ENCODE results near the gene VEGFD.

Gene VEGFD

DNA sequence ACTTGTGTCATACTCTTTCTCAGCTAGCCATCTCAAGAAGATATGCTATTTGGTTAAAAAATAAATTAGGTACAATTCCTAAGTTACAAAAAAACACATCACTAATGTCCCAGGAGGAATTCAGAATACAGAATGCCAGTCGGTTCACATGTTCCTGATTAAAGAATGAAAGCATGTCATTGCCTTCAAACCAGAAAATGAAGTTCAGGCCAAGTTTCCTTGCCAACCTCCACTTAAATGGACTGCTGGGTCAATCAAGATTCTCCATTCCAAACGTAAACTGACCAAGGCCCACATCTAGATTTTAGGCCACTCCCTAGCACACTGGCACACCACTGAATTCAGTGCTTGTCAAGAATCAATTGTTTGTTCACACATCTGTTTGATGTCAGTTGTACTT is 55.4 kb downstream of the VEGFD start (continued):
- TF ChIP-seq CSDC2 (CRISPR knock-in tag; IDR thresholded peaks at IDR 0.05) (no peak), ZNF565 (CRISPR knock-in tag; conservative IDR thresholded peaks at IDR 0.05; ENCODE audit: low read depth) (no peak), GLIS3 (CRISPR knock-in tag; IDR thresholded peaks at IDR 0.05) (no peak)
- TF ChIP-seq, protein P1, sequence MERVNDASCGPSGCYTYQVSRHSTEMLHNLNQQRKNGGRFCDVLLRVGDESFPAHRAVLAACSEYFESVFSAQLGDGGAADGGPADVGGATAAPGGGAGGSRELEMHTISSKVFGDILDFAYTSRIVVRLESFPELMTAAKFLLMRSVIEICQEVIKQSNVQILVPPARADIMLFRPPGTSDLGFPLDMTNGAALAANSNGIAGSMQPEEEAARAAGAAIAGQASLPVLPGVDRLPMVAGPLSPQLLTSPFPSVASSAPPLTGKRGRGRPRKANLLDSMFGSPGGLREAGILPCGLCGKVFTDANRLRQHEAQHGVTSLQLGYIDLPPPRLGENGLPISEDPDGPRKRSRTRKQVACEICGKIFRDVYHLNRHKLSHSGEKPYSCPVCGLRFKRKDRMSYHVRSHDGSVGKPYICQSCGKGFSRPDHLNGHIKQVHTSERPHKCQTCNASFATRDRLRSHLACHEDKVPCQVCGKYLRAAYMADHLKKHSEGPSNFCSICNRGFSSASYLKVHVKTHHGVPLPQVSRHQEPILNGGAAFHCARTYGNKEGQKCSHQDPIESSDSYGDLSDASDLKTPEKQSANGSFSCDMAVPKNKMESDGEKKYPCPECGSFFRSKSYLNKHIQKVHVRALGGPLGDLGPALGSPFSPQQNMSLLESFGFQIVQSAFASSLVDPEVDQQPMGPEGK (CRISPR knock-in tag; IDR thresholded peaks at IDR 0.05; ENCODE audit: borderline replicate concordance): no peak

DNA sequence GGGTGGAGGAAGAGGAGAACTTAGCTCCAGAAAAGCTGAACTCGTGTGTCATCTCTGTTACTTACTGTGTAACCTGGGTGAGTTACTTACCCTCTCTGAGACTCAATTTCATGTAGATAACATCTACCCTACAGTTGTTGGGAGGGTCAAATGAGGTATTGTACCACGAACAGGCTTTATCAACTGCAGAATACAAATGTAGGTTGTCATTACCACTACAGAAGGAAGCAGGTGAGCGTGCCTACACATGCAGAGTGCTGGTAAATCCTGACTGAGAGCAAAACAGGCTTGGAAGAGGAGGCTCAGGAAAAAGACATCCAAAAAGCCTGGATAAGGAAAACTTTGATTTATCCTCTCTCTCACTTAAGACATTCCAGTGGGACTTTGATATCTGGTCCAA is 56.1 kb downstream of the VEGFD start:
- no peak for ATAC-seq
- TF ChIP-seq ARNTL (CRISPR knock-in tag; IDR thresholded peaks at IDR 0.05; ENCODE audit: borderline replicate concordance, low read depth): no peak

DNA sequence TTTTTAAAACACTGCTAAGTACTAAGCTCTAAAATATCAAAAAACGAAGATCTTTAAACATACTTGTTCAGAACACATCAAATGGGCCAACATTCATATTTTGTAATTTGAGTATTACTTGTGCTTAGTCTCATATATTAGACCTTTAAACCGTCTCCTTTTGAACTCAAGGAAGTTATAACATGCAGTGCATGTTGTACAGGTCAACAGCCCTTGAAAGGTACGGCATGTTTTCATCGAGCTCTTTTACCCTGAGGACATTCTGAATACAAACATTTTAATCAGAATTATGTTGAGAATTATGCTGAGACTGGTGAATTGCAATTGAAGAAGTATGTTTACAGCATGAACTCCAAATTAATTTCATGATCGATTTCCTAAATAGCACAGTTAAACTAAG is 61.7 kb downstream of the VEGFD start:
- TF ChIP-seq OSR1 (CRISPR knock-in tag; IDR thresholded peaks at IDR 0.05): no peak
- no peak for TF ChIP-seq TOX (CRISPR knock-in tag; IDR thresholded peaks at IDR 0.05; ENCODE audit: borderline replicate concordance)
- no peak for TF ChIP-seq PPARA (CRISPR knock-in tag; IDR thresholded peaks at IDR 0.05; ENCODE audit: borderline replicate concordance)
- no peak for TF ChIP-seq ZNF8 (CRISPR knock-in tag; IDR thresholded peaks at IDR 0.05)
- no peak for TF ChIP-seq ZNF565 (CRISPR knock-in tag; conservative IDR thresholded peaks at IDR 0.05; ENCODE audit: low read depth)
- TF ChIP-seq BACH2 (CRISPR knock-in tag; IDR thresholded peaks at IDR 0.05; ENCODE audit: borderline replicate concordance): no peak
- no peak for TF ChIP-seq TCF4 (CRISPR knock-in tag; IDR thresholded peaks at IDR 0.05; ENCODE audit: borderline replicate concordance)
- TF ChIP-seq, protein P2, sequence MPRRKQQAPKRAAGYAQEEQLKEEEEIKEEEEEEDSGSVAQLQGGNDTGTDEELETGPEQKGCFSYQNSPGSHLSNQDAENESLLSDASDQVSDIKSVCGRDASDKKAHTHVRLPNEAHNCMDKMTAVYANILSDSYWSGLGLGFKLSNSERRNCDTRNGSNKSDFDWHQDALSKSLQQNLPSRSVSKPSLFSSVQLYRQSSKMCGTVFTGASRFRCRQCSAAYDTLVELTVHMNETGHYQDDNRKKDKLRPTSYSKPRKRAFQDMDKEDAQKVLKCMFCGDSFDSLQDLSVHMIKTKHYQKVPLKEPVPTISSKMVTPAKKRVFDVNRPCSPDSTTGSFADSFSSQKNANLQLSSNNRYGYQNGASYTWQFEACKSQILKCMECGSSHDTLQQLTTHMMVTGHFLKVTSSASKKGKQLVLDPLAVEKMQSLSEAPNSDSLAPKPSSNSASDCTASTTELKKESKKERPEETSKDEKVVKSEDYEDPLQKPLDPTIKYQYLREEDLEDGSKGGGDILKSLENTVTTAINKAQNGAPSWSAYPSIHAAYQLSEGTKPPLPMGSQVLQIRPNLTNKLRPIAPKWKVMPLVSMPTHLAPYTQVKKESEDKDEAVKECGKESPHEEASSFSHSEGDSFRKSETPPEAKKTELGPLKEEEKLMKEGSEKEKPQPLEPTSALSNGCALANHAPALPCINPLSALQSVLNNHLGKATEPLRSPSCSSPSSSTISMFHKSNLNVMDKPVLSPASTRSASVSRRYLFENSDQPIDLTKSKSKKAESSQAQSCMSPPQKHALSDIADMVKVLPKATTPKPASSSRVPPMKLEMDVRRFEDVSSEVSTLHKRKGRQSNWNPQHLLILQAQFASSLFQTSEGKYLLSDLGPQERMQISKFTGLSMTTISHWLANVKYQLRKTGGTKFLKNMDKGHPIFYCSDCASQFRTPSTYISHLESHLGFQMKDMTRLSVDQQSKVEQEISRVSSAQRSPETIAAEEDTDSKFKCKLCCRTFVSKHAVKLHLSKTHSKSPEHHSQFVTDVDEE (CRISPR knock-in tag; IDR thresholded peaks at IDR 0.05): no peak
- TF ChIP-seq ESRRG (CRISPR knock-in tag; IDR thresholded peaks at IDR 0.05): no peak
- TF ChIP-seq ISL1 (CRISPR knock-in tag; IDR thresholded peaks at IDR 0.05): no peak
- no peak for TF ChIP-seq ZFP30 (CRISPR knock-in tag; IDR thresholded peaks at IDR 0.05)
- no peak for TF ChIP-seq ARNTL (CRISPR knock-in tag; IDR thresholded peaks at IDR 0.05; ENCODE audit: borderline replicate concordance, low read depth)
- no peak for TF ChIP-seq RARB (CRISPR knock-in tag; IDR thresholded peaks at IDR 0.05)
- no peak for TF ChIP-seq CSDC2 (CRISPR knock-in tag; IDR thresholded peaks at IDR 0.05)
- TF ChIP-seq, protein P3, sequence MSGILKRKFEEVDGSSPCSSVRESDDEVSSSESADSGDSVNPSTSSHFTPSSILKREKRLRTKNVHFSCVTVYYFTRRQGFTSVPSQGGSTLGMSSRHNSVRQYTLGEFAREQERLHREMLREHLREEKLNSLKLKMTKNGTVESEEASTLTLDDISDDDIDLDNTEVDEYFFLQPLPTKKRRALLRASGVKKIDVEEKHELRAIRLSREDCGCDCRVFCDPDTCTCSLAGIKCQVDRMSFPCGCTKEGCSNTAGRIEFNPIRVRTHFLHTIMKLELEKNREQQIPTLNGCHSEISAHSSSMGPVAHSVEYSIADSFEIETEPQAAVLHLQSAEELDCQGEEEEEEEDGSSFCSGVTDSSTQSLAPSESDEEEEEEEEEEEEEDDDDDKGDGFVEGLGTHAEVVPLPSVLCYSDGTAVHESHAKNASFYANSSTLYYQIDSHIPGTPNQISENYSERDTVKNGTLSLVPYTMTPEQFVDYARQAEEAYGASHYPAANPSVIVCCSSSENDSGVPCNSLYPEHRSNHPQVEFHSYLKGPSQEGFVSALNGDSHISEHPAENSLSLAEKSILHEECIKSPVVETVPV (CRISPR knock-in tag; IDR thresholded peaks at IDR 0.05): no peak
- no peak for ATAC-seq

DNA sequence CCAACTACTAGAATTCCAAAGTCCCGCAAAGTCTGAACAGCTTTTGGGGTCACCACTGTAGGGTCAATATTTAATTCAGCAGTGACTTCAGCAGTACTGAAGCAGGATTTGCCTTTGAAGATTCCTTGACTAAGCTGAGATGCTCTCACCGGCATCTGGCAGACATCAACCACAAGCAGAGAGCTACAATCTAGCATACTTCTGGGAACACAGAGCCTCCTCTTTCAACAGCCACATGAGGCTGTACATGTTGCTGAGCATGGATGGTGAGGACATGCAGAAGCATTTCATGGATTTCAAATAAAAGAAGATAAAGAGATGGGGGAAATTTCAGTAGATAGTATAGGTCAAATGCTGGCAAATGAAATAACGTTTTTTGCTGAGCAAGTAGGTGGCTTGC is 62.1 kb downstream of the VEGFD start:
- no peak for ATAC-seq
- TF ChIP-seq, protein P1 (CRISPR knock-in tag; IDR thresholded peaks at IDR 0.05; ENCODE audit: borderline replicate concordance): no peak
- TF ChIP-seq ARNTL (CRISPR knock-in tag; IDR thresholded peaks at IDR 0.05; ENCODE audit: borderline replicate concordance, low read depth): no peak
- TF ChIP-seq RARB (CRISPR knock-in tag; IDR thresholded peaks at IDR 0.05): no peak
- TF ChIP-seq, protein P4, sequence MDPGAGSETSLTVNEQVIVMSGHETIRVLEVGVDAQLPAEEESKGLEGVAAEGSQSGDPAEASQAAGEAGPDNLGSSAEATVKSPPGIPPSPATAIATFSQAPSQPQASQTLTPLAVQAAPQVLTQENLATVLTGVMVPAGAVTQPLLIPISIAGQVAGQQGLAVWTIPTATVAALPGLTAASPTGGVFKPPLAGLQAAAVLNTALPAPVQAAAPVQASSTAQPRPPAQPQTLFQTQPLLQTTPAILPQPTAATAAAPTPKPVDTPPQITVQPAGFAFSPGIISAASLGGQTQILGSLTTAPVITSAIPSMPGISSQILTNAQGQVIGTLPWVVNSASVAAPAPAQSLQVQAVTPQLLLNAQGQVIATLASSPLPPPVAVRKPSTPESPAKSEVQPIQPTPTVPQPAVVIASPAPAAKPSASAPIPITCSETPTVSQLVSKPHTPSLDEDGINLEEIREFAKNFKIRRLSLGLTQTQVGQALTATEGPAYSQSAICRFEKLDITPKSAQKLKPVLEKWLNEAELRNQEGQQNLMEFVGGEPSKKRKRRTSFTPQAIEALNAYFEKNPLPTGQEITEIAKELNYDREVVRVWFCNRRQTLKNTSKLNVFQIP (CRISPR knock-in tag; IDR thresholded peaks at IDR 0.05; ENCODE audit: borderline replicate concordance, low read depth): no peak
- no peak for TF ChIP-seq ISL1 (CRISPR knock-in tag; IDR thresholded peaks at IDR 0.05)
- TF ChIP-seq PPARA (CRISPR knock-in tag; IDR thresholded peaks at IDR 0.05; ENCODE audit: borderline replicate concordance): no peak
- TF ChIP-seq ESRRG (CRISPR knock-in tag; IDR thresholded peaks at IDR 0.05): no peak
- TF ChIP-seq BACH2 (CRISPR knock-in tag; IDR thresholded peaks at IDR 0.05; ENCODE audit: borderline replicate concordance): no peak
- no peak for TF ChIP-seq ZC3H10 (CRISPR knock-in tag; IDR thresholded peaks at IDR 0.05)
- TF ChIP-seq, protein P5, sequence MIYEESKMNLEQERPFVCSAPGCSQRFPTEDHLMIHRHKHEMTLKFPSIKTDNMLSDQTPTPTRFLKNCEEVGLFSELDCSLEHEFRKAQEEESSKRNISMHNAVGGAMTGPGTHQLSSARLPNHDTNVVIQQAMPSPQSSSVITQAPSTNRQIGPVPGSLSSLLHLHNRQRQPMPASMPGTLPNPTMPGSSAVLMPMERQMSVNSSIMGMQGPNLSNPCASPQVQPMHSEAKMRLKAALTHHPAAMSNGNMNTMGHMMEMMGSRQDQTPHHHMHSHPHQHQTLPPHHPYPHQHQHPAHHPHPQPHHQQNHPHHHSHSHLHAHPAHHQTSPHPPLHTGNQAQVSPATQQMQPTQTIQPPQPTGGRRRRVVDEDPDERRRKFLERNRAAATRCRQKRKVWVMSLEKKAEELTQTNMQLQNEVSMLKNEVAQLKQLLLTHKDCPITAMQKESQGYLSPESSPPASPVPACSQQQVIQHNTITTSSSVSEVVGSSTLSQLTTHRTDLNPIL (CRISPR knock-in tag; IDR thresholded peaks at IDR 0.05; ENCODE audit: low read depth): no peak
- no peak for TF ChIP-seq ZNF70 (CRISPR knock-in tag; IDR thresholded peaks at IDR 0.05)
- no peak for TF ChIP-seq TOX (CRISPR knock-in tag; IDR thresholded peaks at IDR 0.05; ENCODE audit: borderline replicate concordance)
- TF ChIP-seq, protein P3 (CRISPR knock-in tag; IDR thresholded peaks at IDR 0.05): no peak
- TF ChIP-seq ZNF8 (CRISPR knock-in tag; IDR thresholded peaks at IDR 0.05): no peak
- TF ChIP-seq GLIS3 (CRISPR knock-in tag; IDR thresholded peaks at IDR 0.05): no peak
- TF ChIP-seq OSR1 (CRISPR knock-in tag; IDR thresholded peaks at IDR 0.05): no peak
- TF ChIP-seq TCF4 (CRISPR knock-in tag; IDR thresholded peaks at IDR 0.05; ENCODE audit: borderline replicate concordance): no peak
- no peak for TF ChIP-seq SNAI2 (CRISPR knock-in tag; IDR thresholded peaks at IDR 0.05)

Data from SK-N-SH treated with all-trans-retinoic acid at 6 μM for 48 hours (cell line).